Loucy (cell line): ENCODE measurements around the gene PCDH11Y.
"Not testable (repeated sequence)": the region's sequence is repeated elsewhere in the genome, so short reads cannot be mapped to it uniquely, and the experiment has no call there.

Source experiments
- EZH2phosphoT487 ChIP-seq: fragments of 200-600 bp; IDR thresholded peaks from 2 replicates; pipeline ENCODE4 v1.6.1; 2018; ENCODE audit warnings: antibody characterized with exemption, mild to moderate bottlenecking, moderate library complexity, borderline replicate concordance
- TF ChIP-seq, protein P1 (sequence below): fragments of 200-600 bp; sonication (generic); conservative IDR thresholded peaks from 2 replicates; pipeline ENCODE4 v1.5.1; 2014; ENCODE audit warnings: mild to moderate bottlenecking, antibody characterized with exemption, low read length

DNA sequence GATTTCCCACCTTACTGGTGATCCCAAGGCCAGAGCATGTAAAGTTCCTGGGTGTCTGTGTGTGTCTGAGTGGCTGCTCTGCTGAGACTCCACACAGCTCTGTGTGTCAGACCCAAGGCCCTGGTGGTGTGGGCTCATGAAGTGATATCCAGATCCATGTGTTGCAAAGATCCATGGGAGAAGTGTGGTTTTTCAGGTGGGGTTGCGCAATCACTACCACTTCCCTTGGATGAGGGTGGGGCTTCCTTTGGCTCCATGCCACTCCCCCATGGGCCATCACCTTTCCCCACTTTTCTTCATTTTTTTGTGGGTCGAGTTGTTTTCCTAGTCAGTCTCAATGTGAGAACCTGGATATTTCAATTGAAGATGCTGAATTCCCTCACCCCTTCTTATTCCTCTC lies 182.9 kb downstream of the PCDH11Y start:
- TF ChIP-seq, protein P1, sequence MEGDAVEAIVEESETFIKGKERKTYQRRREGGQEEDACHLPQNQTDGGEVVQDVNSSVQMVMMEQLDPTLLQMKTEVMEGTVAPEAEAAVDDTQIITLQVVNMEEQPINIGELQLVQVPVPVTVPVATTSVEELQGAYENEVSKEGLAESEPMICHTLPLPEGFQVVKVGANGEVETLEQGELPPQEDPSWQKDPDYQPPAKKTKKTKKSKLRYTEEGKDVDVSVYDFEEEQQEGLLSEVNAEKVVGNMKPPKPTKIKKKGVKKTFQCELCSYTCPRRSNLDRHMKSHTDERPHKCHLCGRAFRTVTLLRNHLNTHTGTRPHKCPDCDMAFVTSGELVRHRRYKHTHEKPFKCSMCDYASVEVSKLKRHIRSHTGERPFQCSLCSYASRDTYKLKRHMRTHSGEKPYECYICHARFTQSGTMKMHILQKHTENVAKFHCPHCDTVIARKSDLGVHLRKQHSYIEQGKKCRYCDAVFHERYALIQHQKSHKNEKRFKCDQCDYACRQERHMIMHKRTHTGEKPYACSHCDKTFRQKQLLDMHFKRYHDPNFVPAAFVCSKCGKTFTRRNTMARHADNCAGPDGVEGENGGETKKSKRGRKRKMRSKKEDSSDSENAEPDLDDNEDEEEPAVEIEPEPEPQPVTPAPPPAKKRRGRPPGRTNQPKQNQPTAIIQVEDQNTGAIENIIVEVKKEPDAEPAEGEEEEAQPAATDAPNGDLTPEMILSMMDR: not testable (repeated sequence)
- TF ChIP-seq EZH2phosphoT487: not testable (repeated sequence)
